Measurements from ENCODE around the gene NACA.
"Not testable (repeated sequence)": the region's sequence is repeated elsewhere in the genome, so short reads cannot be mapped to it uniquely, and the experiment has no call there.

Gene NACA

DNA sequence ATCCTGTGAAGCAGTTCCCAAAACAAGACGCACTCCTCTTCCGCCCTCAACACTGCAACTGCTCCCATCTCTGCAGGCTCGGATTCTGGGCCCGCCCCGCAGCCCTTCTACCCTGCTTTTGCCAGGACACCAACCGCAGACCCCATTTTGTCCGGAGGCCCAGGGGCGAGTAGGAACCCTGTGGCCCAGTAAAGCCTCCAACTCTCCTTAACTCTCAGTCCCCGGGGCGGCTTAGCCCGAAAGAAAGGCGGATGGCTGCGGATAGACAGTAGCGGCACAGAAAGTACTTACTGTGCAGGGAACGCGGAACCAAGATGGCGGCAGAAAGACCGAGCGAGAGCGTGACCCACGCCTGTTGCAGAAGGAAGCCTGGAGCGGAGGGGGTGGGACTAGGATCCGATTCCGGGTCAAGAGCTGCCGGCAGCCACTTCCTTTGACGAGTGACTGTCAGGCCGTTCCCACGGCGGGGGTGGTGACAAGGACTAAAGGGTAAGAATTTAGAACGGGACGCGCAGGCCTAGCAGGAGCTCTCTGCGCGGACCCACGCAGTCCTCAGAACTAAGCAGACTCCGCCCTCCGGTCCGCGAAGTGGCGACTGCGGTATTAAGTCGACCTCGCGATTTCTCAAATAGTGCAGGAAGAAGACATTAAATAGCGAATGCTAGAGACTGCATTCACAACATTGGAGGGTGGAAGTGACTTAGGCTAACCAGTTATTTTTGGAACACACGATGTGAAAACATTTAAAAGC, at the start of gene NACA:
TSS of gene NACA (minus strand) at position 328 of the 751 bp plus-strand sequence. CDS start 778 bp downstream, outside the sequence.
- DNase-seq (ENCODE audit: low read depth in 3 of 3): peak; percentile 96 to 99 (median 98)

DNA sequence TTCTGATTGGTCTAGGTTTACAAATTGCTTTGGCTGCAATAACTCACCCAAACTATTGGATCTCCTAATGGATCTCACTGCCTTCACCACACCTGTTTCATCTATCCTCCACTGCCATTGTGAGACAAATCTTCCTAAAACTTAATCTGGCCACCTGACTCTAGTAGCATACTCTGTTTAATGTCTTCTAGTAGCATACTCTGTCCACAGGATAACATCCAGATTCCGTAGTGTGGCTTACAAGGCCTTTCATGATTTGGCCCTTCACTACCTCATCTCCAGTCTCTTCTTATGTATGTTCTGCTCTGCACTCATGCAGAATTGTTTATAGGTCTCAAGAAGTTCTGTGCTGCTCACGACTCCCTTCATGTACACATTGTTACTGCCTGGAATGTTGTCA, 48.0 kb upstream of the NACA start:
- DNase-seq (ENCODE audit: low read depth in 3 of 3): no peak

DNA sequence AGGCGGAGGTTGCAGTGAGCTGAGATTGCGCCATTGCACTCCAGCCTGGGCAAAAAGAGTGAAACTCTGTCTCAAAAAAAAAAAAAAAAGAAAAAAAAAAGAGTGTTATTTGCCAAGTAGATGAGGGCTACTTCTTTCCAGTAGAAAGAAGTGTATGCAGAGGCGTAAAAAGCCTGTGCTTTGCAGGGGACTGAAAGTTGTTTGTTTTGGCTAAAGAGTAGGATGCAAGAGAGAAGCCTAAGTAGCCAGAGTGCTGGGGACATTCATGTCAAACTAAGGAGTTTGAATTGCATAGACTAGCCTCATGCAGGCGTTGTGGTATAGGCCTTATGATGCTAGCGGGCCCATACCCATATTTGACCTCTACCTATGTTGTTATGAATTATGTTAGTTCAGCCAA, 47.5 kb upstream of the NACA start:
- no peak for DNase-seq (ENCODE audit: low read depth in 3 of 3)

DNA sequence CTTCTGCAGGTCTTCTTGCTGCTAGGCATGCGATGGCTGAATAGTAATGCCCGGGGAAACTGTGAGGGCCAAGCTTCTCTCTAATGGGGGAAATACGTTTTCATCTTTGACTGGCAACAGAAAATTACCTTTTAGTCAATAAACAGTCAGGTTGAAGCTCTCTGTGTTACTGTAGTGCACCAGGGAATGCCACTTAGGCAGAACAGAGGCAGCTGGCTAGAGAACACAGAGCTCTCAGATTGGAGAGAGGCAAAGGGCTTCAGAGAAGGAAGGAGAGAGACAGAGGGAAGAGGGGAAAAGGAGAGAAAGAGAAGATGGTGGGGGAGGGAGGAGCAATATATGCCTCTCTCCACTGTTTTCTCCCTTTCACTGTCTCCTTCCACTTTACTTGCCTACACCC, 44.8 kb upstream of the NACA start:
- DNase-seq (ENCODE audit: low read depth in 3 of 3): no peak

DNA sequence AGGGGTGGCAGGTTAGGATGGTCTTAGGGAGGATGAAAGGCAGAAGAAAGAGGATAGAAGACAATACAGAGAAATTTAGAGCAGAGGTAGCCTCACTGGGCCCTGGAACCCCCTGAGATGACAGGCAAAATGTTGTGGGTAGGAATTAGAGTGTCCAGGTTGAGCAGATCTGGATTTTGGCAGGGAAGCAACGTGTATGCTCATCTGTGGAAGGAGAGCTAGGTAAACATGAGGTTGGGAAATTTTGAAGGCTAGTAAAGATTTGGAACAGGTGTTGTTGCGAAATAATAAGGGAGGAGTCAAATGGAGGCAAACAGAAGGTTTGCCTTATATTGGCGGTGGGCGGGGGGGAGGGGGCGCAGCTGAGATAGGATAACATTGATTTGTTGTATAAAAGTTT, 43.3 kb upstream of the NACA start:
- no peak for DNase-seq (ENCODE audit: low read depth in 3 of 3)

DNA sequence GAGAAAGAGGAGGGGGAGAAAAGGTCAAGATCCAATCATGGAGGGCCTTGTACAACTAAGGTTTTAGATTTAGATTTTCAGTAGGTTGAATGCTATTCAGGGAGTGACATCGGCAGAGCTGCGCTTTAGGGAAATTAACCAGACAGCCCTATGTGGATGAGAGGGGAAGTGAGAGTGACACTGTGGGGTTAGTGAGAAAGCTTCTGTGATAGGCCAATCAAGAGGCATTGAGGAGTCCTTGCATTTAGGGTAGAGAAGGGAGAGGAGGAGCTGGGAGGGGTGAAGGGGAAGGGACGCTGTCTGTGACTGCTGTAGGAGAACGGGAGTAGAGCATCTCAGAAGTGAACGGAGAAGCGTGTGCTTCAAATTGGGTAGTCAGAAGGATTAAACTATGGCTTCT, 41.4 kb upstream of the NACA start:
- no peak for DNase-seq (ENCODE audit: low read depth in 3 of 3)

DNA sequence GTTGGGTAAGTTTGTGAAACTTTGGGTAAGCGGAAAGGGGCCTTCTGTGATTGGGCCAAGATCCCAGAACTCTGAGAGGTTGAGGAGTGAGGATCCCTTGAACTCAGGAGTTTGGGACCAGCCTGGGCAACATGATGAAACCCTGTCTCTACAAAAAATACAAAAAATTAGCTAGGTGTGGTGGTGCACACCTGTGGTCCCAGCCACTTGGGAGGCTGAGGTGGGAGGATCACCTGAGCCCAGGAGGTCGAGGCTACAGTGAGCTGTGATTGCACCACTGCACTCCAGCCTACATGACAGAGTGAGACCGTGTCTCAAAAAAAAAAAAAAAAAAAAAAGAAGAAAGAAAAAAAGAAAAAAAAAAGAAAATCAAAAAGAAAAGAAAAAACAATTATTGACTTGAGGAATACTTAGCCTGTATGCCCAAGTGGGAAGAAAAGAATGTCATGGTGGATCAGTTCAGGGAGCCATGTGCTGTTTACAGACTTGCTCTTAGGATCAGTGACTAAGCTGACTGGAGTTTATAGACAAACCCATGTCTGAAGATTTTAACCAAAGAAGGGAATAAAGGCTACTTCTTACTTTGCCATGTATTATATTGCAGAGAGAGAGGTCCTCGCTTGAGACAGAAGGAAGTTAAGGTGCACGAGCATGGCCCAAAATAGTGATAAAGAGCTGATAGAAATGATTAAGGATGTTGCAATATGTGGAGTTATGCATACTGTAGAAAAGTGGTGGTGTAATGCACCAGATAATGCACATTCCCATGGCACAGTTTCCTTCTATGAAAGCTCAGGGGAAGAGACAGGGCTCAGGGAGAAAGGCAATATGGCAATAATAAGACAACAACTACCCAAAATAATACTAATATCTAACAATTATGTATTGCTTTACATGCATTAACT, 38.9 kb upstream of the NACA start:
- DNase-seq (ENCODE audit: low read depth in 3 of 3): no peak

DNA sequence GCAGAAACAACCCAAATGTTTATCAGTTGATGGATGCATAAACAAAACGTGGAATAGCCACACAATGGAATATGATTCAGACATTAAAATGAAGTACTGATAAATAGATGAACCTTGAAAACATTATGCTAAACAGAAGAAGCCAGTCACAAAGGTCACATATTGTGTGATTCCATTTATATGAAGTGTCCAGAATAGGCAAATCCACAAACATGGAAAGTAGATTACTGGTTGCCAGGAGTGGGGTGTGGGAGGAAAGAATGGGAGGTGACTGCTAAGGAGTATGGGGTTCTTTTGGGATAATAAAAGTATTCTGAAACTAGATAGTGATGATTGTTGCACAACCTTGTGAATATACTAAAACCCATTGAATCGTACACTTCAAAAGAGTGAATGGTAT, 36.7 kb upstream of the NACA start:
- no peak for DNase-seq (ENCODE audit: low read depth in 3 of 3)

DNA sequence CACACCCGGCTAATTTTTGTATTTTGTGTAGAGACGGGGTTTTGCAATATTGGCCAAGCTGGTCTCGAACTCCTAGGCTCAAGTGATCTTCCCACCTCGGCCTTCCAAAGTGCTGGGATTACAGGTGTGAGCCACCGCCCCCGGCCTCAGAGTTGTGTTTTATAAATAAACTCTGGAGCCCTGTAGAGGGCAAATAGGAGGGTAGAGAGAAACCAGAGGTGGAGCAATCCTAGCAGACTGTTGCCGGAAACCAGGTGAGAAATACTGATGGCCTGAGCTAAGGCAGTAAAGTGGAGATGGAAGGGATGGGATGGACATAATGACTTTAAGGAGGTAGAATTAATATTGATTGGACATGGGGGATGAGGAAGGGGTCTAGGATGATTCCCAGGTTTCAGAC, 35.4 kb upstream of the NACA start:
- DNase-seq (ENCODE audit: low read depth in 3 of 3): no peak

DNA sequence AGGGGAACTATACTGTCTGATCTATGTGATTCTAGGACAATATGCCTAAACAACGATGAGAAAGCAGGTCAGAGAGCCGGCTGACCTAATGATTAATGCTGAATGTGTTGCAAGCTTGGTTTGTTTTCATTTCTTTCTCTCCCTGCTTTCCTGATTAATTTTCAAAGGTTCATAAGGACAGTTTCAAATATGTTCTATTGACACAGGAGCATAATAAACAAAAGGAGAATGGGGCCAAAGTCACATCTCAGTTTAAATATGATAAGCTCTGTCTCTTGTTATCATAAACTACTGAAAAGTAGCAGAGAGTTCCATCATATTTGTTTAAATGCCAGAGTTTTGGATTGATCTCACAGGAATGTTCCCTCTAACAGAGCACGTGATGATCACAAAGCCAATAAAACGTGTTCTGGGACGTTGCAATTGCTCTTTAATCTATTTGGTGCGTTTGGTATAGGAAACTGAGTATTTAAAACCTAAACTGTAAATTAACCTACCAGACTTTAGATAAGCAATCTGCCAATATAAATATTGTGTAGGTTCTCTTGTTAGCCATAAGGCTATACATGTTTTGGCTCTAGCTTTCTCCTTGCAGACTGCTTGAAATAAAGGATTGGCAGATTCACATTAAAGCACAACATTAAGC, 34.3 kb upstream of the NACA start:
- DNase-seq (ENCODE audit: low read depth in 3 of 3): no peak

DNA sequence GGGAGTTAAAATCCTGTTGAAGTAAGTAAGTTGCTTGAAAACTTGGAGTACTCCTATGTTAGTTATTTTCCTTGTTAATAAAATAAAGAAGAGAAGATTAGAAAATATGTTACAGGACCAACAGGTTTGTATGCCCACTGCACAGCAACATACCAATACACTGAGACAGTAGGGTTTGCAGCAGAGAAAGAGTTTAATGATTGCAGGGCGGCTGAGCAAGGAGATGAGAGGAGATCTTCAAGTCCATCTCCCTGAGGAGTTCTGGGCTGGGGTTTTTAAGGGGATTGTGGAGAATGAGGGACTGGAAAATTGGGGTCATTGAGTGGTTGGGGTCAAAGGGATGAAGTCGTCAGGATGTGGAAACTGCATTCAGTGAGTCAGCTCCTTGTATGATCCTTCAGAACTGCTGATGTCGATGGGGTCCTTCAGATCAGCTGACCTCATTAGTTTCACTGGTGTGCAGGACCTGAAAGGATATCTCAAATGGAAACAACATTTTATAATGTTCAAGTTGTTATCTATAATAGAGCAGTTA, 33.7 kb upstream of the NACA start:
- DNase-seq (ENCODE audit: low read depth in 3 of 3): no peak

DNA sequence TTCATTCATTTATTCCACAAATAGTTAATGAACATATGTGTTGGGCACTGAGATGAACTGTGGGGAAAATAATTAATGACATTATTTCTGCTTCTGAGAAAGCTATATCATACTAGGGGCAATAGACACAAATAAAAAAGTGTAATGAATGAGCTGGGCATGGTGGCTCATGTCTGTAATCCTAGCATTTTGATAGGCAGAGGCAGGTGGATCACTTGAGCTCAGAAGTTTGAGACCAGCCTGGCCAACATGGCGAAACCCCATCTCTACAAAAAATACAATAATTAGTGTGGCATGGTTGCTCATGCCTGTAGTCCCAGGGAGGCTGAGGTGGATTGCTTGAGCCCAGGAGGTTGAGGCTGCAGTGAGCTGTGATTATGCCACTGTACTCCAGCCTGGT, 32.9 kb upstream of the NACA start:
- not testable (repeated sequence) for DNase-seq (ENCODE audit: low read depth in 3 of 3)

DNA sequence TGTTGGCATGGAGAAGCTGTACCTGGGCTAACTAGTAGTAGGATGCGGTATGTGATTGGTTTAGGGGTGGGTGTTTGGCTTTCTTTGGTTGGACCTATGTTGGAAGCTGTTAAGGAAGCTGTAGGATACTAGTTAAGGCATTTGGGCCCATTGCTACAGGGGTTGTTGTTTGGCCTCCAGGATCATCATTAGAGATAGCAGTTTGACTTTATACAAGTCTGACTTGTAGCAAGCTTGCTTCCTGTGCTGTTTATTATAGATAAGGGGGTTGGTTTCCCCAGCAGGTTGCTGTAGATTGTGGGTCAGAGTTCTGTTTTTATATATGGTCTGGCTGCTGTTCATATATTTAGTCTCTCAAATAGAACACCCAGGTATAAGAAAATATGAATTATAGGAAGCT, 28.5 kb upstream of the NACA start:
- no peak for DNase-seq (ENCODE audit: low read depth in 3 of 3)

DNA sequence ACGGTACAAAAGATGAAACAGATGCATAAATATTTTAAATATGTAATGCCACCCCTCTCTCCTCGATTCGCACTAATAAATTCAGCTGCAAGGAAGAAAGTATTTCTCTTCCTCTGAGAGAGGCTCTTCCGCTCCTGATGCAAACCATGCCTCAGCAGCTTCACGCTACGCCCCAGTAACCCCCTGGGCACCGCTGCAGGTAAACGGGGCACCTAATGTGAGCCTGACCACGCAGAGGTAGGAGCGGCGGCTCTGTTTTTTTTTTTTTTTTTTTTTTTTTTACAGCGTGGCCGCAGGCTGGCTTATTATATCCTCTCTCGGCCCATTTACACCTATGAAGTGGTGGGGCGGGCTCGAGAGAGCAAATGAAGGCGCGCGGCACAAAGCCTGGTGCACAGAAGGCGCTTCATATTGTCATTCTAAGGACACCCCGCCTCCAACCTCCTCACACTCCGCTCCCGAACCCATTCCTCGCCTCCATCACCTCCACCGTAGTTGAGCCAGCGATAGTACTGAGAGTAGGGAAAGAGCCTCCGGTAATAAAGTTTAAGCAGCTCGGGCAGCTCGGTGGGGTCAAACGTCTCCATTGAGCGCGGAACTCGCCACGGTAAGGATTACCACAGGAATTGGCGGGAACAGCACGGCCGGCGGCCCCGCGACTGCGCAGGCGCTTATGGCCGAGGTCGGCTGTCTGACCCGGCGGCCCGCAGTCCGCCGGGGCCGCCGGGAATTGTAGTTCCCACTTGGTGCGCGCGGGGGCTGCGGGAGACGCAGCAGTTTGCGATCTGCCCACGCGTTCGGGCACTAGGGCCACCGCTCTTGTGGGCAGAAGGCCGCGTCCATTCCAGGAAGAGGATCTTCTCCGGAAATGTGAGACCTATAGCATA, 26.9 kb upstream of the NACA start, which contains the start of gene PRIM1:
TSS of gene PRIM1 (minus strand) at position 612 of the 887 bp plus-strand sequence. CDS start at position 587, 25 bp downstream.
- DNase-seq (ENCODE audit: low read depth in 3 of 3): peak; percentile 73 to 91 (median 75)

DNA sequence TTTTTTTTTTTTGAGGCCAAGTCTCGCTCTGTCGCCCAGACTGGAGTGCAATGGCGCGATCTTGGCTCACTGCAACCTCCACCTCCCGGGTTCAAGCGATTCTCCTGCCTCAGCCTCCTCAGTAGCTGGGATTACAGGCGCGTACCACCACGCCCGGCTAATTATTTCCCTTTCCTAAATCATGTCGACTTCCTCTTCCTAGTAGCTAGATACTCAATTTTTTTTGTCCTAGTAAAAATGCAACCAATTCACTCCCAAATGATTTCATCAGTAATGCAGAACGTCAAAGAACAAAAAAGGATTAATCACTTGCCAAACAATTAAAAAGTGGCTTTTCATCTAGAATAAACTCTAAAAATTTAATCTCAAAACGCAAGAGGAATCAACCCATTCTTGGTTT, 25.5 kb upstream of the NACA start:
- not testable (repeated sequence) for DNase-seq (ENCODE audit: low read depth in 3 of 3)

DNA sequence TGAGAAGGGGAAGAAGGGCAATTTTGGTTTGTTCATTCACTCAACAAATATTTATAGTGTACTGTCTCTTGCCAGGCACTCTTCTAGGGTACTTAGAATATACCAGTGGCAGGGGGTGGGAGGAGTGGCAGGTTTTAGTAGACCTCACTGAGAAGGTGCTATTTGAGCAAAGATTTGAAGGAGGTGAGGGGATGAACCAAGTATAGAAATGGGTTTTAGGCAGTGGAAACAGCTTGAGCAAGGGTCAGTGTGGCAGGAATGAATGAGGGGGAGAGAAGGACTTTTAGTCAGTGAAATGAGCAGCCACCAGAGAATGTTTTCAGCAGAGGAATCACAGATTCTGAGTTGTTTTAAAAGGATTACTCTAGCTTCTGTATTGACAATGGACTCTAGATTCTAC, 24.8 kb upstream of the NACA start:
- DNase-seq (ENCODE audit: low read depth in 3 of 3): no peak

DNA sequence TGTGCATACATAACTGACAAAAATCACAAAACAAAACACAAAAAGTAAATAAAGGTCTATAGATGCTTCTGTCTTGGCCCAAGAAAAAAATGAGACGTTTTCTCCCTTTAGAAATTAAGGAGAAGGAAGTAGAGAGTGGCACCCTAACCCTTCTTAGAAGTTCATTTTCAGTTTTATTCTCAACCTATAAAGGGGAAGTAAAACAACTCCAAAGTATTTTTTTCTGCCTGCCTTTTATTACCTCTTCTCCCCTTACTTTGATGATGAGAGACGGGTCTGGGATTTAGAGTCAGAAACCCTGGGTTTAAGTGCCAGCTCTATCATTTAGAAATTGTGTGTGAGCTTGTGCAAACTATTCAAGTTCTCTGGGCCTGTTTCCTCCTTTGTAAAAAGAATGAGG, 24.3 kb upstream of the NACA start:
- DNase-seq (ENCODE audit: low read depth in 3 of 3): no peak

DNA sequence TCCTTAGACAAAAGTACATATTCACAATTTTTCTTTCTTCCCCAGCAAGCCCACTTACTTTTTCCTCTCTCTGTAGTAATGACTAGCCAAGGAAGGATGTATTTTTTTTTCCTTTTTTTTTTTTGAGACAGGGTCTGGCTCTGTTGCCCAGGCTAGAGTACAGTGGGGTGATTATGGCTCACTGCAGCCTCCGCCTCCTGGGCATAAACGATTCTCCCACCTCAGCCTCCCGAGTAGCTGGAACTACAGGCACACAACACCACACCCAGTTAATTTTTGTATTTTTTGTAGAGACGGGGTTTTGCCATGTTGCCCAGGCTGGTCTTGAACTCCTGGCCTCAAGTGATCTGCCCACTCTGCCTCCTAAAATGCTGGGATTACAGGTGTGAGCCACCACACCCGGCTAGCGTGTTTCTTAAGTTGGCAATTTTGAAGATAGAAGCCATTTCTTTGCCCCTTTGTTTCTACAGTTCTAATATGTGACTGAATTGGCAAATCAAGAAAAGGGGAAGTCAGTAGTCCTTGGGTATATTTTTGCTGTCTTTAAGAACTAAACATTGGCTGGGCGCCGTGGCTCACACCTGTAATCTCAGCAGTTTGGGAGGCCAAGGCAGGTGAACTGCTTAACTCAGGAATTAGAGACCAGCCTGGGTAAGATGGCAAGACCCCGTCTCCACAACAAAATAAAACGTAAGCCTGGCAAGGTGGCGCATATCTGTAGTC, 3.2 kb upstream of the NACA start:
- DNase-seq (ENCODE audit: low read depth in 3 of 3): no peak

DNA sequence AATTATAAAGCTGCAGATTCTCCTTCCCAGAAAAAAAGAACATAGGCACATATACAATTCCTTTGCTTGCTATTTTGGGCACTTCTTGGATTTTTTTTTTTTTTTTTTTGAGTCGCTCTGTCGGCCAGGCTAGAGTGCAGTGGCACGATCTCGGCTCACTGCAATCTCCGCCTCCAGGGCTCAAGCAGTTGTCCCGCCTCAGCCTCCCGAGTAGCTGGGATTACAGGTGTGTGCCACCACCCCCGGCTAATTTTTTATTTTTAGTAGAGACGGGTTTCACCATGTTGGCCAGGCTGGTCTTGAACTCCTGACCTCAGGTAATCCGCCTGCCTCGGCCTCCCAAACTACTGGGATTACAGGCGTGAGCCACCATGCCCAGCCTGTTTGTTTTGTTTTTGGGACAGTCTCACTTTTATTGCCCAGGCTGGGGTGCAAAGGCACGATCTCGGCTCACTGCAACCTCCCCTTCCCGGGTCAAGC, 1.1 kb upstream of the NACA start:
- not testable (repeated sequence) for DNase-seq (ENCODE audit: low read depth in 3 of 3)

DNA sequence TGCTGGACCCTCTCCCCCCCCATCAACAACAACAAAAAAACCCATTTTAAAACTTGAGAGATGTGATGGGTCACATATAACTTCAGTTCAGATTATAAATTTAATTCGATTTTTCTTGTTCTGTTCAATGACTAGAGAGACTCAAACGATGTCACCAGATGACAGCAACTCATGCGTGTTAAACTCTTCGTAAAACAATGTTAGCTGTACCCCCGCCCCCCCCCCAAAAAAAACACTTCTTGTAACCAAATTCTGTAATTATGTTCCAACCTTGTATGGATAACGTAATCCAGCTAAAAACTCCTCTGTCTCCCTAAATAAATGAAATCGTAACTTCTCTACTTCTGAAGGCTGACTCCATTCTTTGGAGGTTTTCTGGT, 614 bp upstream of the NACA start:
- DNase-seq (ENCODE audit: low read depth in 3 of 3): no peak

DNA sequence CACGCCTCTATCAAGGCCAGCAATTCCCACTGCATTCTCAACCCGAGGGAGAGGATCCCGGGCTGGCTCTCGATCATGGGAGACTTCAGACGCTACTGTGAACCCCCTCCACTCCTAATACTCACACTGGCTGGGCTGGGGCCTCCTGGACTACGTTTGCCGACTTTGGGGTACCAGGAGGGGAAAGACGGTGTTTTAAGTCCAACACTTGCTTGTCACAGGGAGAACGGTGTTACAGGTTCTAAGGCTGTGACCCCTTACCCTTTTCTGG, 463 bp downstream of the NACA start:
- DNase-seq (ENCODE audit: low read depth in 3 of 3): no peak
